H9 (cell line): ENCODE results near the gene COL8A2. TPM values are rescaled to one million over a fixed set of nuclear protein-coding genes. Genes with fewer than 3 reads are reported as not detected.
A peak's percentile ranks its signal among the peaks of the same experiment; 100 is the strongest.

Experiments
- DNase-seq: peaks from one replicate; pipeline ENCODE4 v3.0.0-alpha.2; 2017
- H2AFZ ChIP-seq: one replicate; pipeline ENCODE4 v1.6.1; 2013; ENCODE audit warnings: mild to moderate bottlenecking, low read length, control low read depth, moderate library complexity
- H2AK5ac ChIP-seq: 2 replicates; pipeline ENCODE4 v1.6.1; 2013; ENCODE audit warnings: low read length, control low read depth, mixed read lengths; ENCODE audit not compliant: insufficient read length
- H2BK120ac ChIP-seq: one replicate; pipeline ENCODE4 v1.6.1; 2013; ENCODE audit warnings: low read depth, mild to moderate bottlenecking, low read length, control low read depth, inconsistent platforms; ENCODE audit not compliant: poor library complexity, severe bottlenecking
- H2BK12ac ChIP-seq: 2 replicates; pipeline ENCODE4 v1.6.1; 2013; ENCODE audit warnings: low read length, control low read depth, mixed read lengths, low read depth; ENCODE audit not compliant: insufficient read length
- H2BK15ac ChIP-seq: 2 replicates; pipeline ENCODE4 v1.6.1; 2013; ENCODE audit warnings: low read depth, low read length, control low read depth
- H2BK20ac ChIP-seq: one replicate; pipeline ENCODE4 v1.6.1; 2013; ENCODE audit warnings: low read depth, mild to moderate bottlenecking, low read length, control low read depth, inconsistent platforms; ENCODE audit not compliant: poor library complexity, severe bottlenecking
- H2BK5ac ChIP-seq: 2 replicates; pipeline ENCODE4 v1.6.1; 2013; ENCODE audit warnings: low read length, control low read depth, mixed read lengths; ENCODE audit not compliant: insufficient read length
- H3K14ac ChIP-seq: 2 replicates; pipeline ENCODE4 v1.6.1; 2013; ENCODE audit warnings: low read length, control low read depth; ENCODE audit not compliant: insufficient read depth
- H3K18ac ChIP-seq: 2 replicates; pipeline ENCODE4 v1.6.1; 2013; ENCODE audit warnings: low read depth, mild to moderate bottlenecking, mixed read lengths, low read length, control low read depth; ENCODE audit not compliant: insufficient read length
- H3K23ac ChIP-seq: 2 replicates; pipeline ENCODE4 v1.6.1; 2013; ENCODE audit warnings: low read length, control low read depth, mixed read lengths, low read depth; ENCODE audit not compliant: insufficient read length
- H3K23me2 ChIP-seq: 2 replicates; pipeline ENCODE4 v1.6.1; 2013; ENCODE audit warnings: low read depth, mild to moderate bottlenecking, mixed read lengths, low read length, control low read depth; ENCODE audit not compliant: insufficient read length, poor library complexity, severe bottlenecking
- H3K27ac ChIP-seq: 2 replicates; pipeline ENCODE4 v1.5.1; 2013; ENCODE audit warnings: low read length, control low read depth, mixed read lengths, low read depth; ENCODE audit not compliant: insufficient read length
- H3K27me3 ChIP-seq: 2 replicates; pipeline ENCODE4 v1.6.1; 2013; ENCODE audit warnings: low read length, control low read depth, inconsistent platforms; ENCODE audit not compliant: insufficient read depth
- H3K4ac ChIP-seq: 2 replicates; pipeline ENCODE4 v1.6.1; 2013; ENCODE audit warnings: low read depth, mild to moderate bottlenecking, control low read depth, inconsistent platforms, low read length, moderate library complexity
- H3K4me1 ChIP-seq: 2 replicates; pipeline ENCODE4 v1.6.1; 2013; ENCODE audit warnings: low read length, control low read depth, inconsistent platforms; ENCODE audit not compliant: insufficient read depth
- H3K4me2 ChIP-seq: 2 replicates; pipeline ENCODE4 v1.6.1; 2013; ENCODE audit warnings: low read length, control low read depth, mixed read lengths; ENCODE audit not compliant: insufficient read length, insufficient read depth
- H3K56ac ChIP-seq: 2 replicates; pipeline ENCODE4 v1.6.1; 2013; ENCODE audit warnings: low read depth, mild to moderate bottlenecking, mixed read lengths, low read length, control low read depth; ENCODE audit not compliant: insufficient read length
- H3K79me1 ChIP-seq: 2 replicates; pipeline ENCODE4 v1.6.1; 2013; ENCODE audit warnings: low read depth, mild to moderate bottlenecking, moderate library complexity, low read length, control low read depth, inconsistent platforms; ENCODE audit not compliant: insufficient read depth, poor library complexity, severe bottlenecking
- H3K79me2 ChIP-seq: 2 replicates; pipeline ENCODE4 v1.6.1; 2013; ENCODE audit warnings: low read length, control low read depth, inconsistent platforms; ENCODE audit not compliant: insufficient read depth
- H3K9ac ChIP-seq: 2 replicates; pipeline ENCODE4 v1.6.1; 2013; ENCODE audit warnings: low read length, control low read depth, mixed read lengths; ENCODE audit not compliant: insufficient read length; ENCODE audit errors: extremely low read depth
- H3K9me3 ChIP-seq: one replicate; pipeline ENCODE4 v1.6.1; 2013; ENCODE audit warnings: low read depth, low read length, inconsistent platforms; ENCODE audit not compliant: control insufficient read depth
- H3T11ph ChIP-seq: one replicate; pipeline ENCODE4 v1.6.1; 2013; ENCODE audit warnings: mild to moderate bottlenecking, low read length, control low read depth, inconsistent platforms
- H4K20me1 ChIP-seq: one replicate; pipeline ENCODE4 v1.6.1; 2013; ENCODE audit not compliant: control insufficient read depth, insufficient read length, insufficient read depth
- H4K5ac ChIP-seq: 2 replicates; pipeline ENCODE4 v1.6.1; 2013; ENCODE audit warnings: low read depth, mild to moderate bottlenecking, mixed read lengths, low read length, control low read depth; ENCODE audit not compliant: insufficient read length
- H4K8ac ChIP-seq: replicated peaks from 2 replicates; pipeline ENCODE4 v1.6.1; 2013; ENCODE audit warnings: low read length, control low read depth, mixed read lengths, low read depth; ENCODE audit not compliant: insufficient read length
- H4K91ac ChIP-seq: 2 replicates; pipeline ENCODE4 v1.6.1; 2013; ENCODE audit warnings: low read depth, mild to moderate bottlenecking, moderate library complexity, mixed read lengths, low read length, control low read depth; ENCODE audit not compliant: insufficient read length
- H3K27ac Mint-ChIP-seq, 3 experiments: 2 replicates in 2 of 3; 3 replicates in 1 of 3; pipeline ENCODE4 v1.8.0; 2020 to 2021; ENCODE audit warnings: mixed read lengths in 3 of 3, mild to moderate bottlenecking in 1 of 3, moderate library complexity in 1 of 3
- H3K27me3 Mint-ChIP-seq: 2 replicates; pipeline ENCODE4 v1.8.0; 2021; ENCODE audit warnings: low read depth, mild to moderate bottlenecking, moderate library complexity, mixed read lengths
- H3K36me3 Mint-ChIP-seq, 3 experiments: 2 replicates in 2 of 3; 3 replicates in 1 of 3; pipeline ENCODE4 v1.8.0; 2020 to 2021; ENCODE audit warnings: low read depth in 3 of 3, mixed read lengths in 3 of 3; ENCODE audit not compliant: insufficient read depth in 1 of 3
- H3K4me1 Mint-ChIP-seq, 2 experiments: 2 replicates each; pipeline ENCODE4 v1.8.0; 2020; ENCODE audit warnings: mixed read lengths in 2 of 2
- H3K4me3 Mint-ChIP-seq, 2 experiments: 2 replicates in 1 of 2; 3 replicates in 1 of 2; pipeline ENCODE4 v1.8.0; 2020 to 2021; ENCODE audit warnings: mild to moderate bottlenecking in 2 of 2, mixed read lengths in 2 of 2, moderate library complexity in 1 of 2
- H3K9me3 Mint-ChIP-seq, 2 experiments: 2 replicates in 1 of 2; 3 replicates in 1 of 2; pipeline ENCODE4 v1.8.0; 2020; ENCODE audit warnings: mild to moderate bottlenecking in 2 of 2, mixed read lengths in 2 of 2, moderate library complexity in 1 of 2
- WGBS: extraction: QIAGEN DNeasy Blood & Tissue Kit; methylation state at CpG from one replicate; pipeline ENCODE4 v1.1.7; 2013; ENCODE audit warnings: missing lambda C conversion rate, low lambda C conversion rate, mixed read lengths; ENCODE audit not compliant: insufficient read length; ENCODE audit errors: extremely low coverage; 5-methylcytosine and 5-hydroxymethylcytosine counted together
- total RNA-seq: library from RNA; stranded (reverse); gene quantifications from 2 replicates; pipeline ENCODE4 v1.2.1, GENCODE V29; 2021
- TF ChIP-seq, protein P1 (sequence below): fragments of 200-600 bp; sonication (generic); conservative IDR thresholded peaks from 3 replicates; pipeline ENCODE4 v1.8.0; 2021; ENCODE audit warnings: antibody characterized with exemption, mild to moderate bottlenecking

The COL8A2 gene
- total RNA-seq, 1 experiment from 2014 or later, result 1.5 TPM

DNA sequence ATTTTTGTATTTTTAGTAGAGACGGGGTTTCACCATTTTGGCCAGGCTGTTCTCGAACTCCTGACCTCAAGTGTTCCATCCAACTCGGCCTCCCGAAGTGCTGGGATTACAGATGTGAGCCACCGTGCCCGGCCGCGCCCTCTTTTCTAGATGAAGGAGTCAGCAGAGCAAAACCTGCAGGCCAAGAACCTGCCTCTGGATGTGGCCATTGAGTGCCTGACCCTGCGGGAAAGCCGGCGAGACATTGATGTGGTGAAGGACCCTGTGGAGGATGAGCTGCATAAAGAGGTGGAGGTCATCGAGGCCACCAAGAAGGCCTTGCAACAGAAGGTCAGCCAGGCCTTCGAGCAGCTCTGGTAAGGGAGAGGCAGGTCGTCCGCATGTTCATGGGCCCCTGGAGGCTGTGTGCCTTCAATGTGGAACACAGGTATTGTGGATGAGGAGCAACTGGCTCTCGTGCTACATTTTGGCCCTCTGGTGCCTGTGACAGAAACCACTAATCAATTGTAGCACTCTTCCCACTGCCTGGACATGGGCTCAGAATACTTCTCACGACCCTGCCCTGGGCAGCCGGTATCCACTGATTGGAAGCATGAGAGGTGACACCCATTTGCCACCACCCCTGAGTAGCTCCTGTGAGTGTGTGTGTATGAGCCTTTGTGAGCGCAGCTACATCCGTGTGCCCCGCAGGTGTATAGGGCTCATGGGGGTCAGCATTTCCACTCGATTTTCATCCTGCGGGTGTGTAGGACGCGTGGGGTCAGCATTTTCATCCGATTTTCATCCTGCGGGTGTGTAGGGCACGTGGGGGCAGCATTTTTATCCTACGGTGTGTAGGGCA lies 39.1 kb downstream of the COL8A2 start:
- Mint-ChIP-seq H3K27ac (no peak overlapping the region), H3K9me3 (no peaks in the 10 kb centered on the region; a peak in 1 of 5 replicates), H3K36me3 (peaks cover 2 to 7% (median 4%) of the 10 kb centered on the region in 3 experiments; a peak in 4 of 7 replicates), H3K27me3 (peaks cover 14% of the 10 kb centered on the region), H3K4me3 (0 out of 5 replicates have a peak overlapping the region, but pooled peaks of 1 of the 2 experiments have one; percentile 34), H3K4me1 (peaks cover 21 to 30% of the 10 kb centered on the region in 2 experiments)
- no peak overlapping the region for H3K56ac ChIP-seq
- WGBS, result no CpG with 5 or more reads among the region's 29 CpGs
- no peak overlapping the region for H3T11ph ChIP-seq
- no peak overlapping the region for H3K4me2 ChIP-seq
- H4K20me1 ChIP-seq, result no peaks in the 10 kb centered on the region
- no peak overlapping the region for H3K9ac ChIP-seq
- no peak overlapping the region for H4K8ac ChIP-seq
- H3K9me3 ChIP-seq, result no peaks in the 10 kb centered on the region
- no peaks in the 10 kb centered on the region for H3K79me1 ChIP-seq
- H2AK5ac ChIP-seq, result no peak overlapping the region
- H3K23ac ChIP-seq, result no peak overlapping the region
- no peak overlapping the region for H2BK120ac ChIP-seq
- H4K91ac ChIP-seq, result no peak overlapping the region
- no peak for DNase-seq
- TF ChIP-seq, protein P1, sequence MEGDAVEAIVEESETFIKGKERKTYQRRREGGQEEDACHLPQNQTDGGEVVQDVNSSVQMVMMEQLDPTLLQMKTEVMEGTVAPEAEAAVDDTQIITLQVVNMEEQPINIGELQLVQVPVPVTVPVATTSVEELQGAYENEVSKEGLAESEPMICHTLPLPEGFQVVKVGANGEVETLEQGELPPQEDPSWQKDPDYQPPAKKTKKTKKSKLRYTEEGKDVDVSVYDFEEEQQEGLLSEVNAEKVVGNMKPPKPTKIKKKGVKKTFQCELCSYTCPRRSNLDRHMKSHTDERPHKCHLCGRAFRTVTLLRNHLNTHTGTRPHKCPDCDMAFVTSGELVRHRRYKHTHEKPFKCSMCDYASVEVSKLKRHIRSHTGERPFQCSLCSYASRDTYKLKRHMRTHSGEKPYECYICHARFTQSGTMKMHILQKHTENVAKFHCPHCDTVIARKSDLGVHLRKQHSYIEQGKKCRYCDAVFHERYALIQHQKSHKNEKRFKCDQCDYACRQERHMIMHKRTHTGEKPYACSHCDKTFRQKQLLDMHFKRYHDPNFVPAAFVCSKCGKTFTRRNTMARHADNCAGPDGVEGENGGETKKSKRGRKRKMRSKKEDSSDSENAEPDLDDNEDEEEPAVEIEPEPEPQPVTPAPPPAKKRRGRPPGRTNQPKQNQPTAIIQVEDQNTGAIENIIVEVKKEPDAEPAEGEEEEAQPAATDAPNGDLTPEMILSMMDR, result no peak
- peaks cover 14% of the 10 kb centered on the region for H3K23me2 ChIP-seq
- H2BK12ac ChIP-seq, result no peak overlapping the region
- H3K18ac ChIP-seq, result no peak overlapping the region
- no peak overlapping the region for H3K14ac ChIP-seq
- H2BK15ac ChIP-seq, result no peak overlapping the region
- peaks cover 2% of the 10 kb centered on the region; the same call in 1 of the 2 replicates for H3K79me2 ChIP-seq
- no peak overlapping the region for H2BK20ac ChIP-seq
- H3K4me1 ChIP-seq, result no peaks in the 10 kb centered on the region
- H3K4ac ChIP-seq, result no peak overlapping the region
- no peaks in the 10 kb centered on the region for H3K27me3 ChIP-seq
- no peak overlapping the region for H4K5ac ChIP-seq
- H2AFZ ChIP-seq, result no peak overlapping the region
- no peak overlapping the region for H2BK5ac ChIP-seq
- H3K27ac ChIP-seq, result no peak overlapping the region
